Vagina (tissue), 2 donors: Measurements from ENCODE around the gene RAB9B.

Experiments used
- CTCF ChIP-seq, 3 experiments: fragments of 450-650 bp in 2 of 3; fragments of 200-600 bp in 1 of 3; sonication (generic) in 1 of 3; IDR thresholded peaks; one replicate each; pipeline ENCODE4 v1.5.1; 2017 to 2019; ENCODE audit warnings: antibody characterized with exemption in 3 of 3, mild to moderate bottlenecking in 2 of 3, moderate library complexity in 2 of 3
- POLR2AphosphoS5 ChIP-seq, 2 donors: sonication (generic); formaldehyde crosslinking; IDR thresholded peaks; one replicate each; pipeline ENCODE4 v1.9.0; 2017; ENCODE audit warnings: antibody characterized with exemption in 2 of 2, mild to moderate bottlenecking in 2 of 2, low read depth in 1 of 2; ENCODE audit not compliant: insufficient read depth in 1 of 2

GRCh38 chrX:103825881-103826280 is 6.2 kb downstream of the RAB9B start:
- TF ChIP-seq CTCF (IDR thresholded peaks at IDR 0.05) (no peak), POLR2AphosphoS5 (IDR thresholded peaks at IDR 0.05; ENCODE audit: insufficient read depth in 1 of 2, low read depth in 1 of 2) (no peak)
